Stimulated activated CD4-positive, alpha-beta T cell treated with anti-CD3 and anti-CD28 coated beads, Interleukin-1b, Interleukin-23, amount 100 ng/mL, for 48 hours (primary cell): ENCODE results near the gene HDAC7.

Experiments used
- DNase-seq: peaks from one replicate; pipeline ENCODE4 v3.0.0-alpha.2; 2020

Gene HDAC7

DNA sequence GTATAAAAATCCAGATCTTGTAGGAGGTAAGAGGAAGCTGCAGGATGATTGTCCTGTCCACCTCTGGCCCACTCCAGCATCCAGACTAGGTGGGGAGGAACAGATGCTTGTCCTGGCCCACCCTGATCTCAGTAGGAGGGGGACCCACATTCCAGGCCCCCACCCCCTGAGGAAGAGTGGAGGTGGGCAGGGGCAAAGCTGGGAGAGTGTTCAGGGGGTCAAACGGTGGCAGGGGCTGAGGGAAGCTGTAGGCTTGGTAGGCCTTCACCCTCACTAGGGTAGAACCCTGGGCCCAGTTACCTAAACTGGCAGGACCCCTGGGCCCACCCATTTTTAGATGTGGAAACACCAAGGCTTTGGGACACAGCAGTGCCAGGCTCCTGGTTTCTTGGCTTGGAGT is 42.6 kb downstream of the HDAC7 start:
- no peak for DNase-seq

DNA sequence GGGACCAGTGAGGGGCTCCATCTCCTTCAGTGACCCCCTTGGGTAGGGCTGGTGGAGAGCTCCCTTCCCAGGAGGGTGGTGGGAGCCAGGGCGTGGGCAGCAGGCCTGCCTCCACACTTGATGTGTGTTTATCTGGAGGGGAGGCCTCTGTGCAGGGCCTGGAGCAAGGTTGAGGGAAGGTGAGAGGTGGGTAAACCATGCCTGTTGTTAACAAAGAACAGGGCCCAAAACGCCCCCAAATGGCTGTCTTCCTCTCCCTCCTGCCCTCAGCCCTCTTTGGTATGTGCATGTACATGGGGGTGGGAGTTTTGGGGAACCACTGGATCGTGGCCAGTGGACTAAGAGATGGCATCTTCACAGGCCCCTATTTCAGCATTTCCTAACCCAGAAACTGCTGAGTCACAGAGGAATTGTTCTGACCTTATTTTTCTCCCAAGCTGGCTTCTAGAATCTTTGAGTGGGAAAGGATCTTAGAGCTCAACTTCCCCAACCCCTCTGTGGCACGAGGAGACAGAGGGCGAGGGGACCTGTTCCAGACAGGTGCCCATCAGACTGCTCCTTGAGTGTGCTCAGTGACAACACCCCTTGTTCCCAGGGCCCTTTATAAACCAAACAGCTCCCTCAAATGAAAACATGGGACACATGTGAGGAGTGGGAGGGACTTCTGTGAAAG is 43.1 kb downstream of the HDAC7 start:
- DNase-seq, result no peak

DNA sequence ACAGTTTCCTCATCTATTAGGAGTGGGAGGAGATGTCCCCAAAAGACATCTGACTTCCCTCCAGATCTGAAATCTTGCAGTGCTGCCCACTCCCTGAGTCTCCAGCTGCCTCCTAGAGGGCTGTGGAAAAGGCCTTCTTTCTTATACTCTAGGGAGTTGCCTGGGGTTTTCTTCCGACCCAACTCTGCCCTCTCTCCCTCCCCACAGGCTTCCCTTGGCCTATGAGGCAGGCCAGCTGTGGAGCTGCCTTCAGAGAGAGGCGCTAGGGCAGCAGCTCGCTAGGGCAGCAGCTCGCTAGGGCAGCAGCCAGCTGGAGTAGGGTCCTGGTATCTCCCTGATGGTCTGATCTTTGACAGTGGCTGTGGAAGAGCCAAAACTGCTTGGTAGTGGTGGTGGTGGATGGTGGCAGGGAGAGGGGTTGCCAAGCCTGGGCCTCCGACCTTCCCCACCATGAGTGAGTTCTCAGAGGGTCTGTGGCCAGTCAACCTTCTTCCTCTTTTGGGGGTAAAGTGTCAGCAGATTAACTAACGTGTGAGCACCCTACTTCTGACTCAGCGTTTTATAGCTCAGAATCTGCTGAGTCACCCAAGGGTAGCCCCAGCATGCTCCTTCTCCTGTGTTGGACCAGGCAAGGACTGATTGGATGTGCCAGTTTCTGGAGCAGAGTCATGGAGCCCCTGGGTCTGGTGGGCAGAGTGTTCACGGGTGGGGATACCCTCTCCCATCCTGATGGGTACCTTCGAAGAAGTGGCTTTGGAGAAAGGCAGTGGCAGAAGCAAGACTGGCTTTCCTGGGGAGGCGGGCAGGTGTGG is 44.4 kb downstream of the HDAC7 start:
- no peak for DNase-seq

DNA sequence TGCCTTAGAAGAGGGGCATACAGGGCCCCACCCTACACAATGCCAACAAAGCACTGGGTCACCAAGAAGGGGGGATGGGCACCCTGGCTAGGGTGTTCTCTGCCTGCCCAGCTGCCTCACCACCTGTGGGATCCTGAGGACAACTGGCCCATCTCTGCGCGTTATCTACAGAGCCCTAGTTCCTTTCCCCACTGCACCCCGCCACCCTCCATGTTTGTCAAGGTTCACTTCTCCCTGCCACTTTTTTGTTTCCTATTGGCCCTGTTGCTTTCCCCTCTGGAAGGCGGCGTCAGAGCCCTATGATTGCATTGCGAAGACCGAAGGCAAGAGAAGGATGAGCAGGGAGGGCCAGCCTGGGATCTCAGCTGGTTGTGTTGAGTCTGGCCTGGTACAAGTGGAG is 45.0 kb downstream of the HDAC7 start:
- DNase-seq, result no peak

DNA sequence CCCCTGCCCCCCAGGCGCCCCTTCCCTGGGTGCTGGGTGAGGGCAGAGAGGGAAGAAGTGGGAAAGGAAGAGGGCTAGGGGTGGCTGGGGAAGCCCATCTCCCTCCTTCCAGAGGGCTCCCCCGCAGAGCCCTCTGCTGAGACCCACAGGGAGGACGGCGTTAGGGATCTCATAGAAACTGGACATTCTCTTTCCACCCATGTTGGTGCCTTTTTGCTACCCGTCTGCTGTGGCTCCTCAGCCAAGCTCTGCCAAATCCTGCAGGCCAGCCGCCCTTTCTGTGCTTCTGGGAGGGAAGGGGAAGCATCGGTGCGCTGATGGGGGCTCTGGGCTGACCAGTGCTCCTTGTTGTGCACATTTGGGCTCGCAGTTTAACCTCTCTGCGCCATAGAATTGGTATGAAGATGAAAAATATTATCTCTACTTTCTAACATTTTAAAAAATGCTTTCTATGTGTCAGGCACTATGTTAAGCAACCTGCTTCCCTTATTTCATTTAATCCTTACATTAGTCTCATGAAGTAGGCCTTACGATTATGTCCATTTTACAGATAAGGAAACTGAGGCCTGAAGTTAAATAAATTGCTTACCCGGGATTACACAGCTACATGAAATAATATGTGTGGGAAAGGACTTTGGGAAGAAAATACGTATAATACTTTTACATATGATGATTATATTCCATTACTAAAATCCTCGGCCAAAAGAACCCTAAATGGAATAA is 45.7 kb downstream of the HDAC7 start:
- DNase-seq, result no peak

DNA sequence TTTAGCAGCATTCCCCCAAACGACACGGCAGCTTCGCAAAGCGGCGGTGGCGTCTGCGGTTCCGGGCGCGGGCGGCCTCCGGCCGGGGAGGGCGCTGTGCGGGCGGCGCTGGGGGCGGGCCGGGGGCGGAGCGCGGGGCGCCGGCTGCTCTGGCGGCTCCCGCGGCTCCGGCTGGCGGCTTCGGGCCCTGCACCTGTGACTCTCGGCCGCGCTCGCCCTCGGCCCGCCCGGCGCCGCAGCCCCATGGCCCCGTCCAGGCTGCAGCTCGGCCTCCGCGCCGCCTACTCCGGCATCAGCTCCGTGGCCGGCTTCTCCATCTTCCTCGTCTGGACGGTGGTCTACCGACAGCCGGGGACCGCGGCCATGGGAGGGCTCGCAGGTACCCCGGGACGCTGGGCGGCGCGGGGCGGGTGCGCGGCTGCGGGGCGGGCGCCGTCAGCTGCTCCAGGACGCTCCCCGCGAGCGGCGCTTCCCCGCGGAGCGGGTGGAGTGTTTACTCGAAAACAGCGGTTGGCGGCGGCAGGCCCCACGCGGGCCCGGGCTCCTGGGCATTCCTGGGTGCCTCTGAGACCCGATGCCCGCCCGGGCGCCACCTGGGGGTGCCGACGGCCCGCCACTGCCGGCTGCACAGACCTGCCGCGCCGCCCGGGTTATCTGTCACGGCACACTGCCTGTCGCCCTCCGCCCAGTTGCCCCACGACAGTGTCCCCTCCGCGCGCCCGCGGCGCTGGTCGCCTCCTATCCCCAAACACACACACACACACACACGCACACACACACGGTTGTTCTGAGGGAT is 46.4 kb downstream of the HDAC7 start, which contains the start of gene SLC48A1:
Gene SLC48A1, plus strand, starts transcription at position 177 of the 796 bp plus-strand sequence. Its CDS starts 67 bp downstream, at position 244.
- peak; percentile 55 for DNase-seq

DNA sequence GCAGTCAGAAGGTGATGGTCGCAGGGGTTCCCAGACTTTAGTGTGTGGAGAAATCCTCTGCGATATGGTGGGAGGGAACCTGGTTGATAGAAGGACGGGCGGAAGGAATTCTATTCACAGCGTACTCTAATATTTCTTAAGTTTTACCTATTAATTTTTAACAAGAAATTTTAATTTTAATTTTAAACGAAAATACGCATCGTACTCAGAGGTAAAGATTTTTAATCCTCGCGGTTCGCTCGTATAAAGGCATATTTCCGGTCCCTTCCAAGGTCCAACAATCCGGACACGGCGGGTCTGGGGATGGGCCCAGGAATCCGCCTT is 47.0 kb downstream of the HDAC7 start:
- no peak for DNase-seq

DNA sequence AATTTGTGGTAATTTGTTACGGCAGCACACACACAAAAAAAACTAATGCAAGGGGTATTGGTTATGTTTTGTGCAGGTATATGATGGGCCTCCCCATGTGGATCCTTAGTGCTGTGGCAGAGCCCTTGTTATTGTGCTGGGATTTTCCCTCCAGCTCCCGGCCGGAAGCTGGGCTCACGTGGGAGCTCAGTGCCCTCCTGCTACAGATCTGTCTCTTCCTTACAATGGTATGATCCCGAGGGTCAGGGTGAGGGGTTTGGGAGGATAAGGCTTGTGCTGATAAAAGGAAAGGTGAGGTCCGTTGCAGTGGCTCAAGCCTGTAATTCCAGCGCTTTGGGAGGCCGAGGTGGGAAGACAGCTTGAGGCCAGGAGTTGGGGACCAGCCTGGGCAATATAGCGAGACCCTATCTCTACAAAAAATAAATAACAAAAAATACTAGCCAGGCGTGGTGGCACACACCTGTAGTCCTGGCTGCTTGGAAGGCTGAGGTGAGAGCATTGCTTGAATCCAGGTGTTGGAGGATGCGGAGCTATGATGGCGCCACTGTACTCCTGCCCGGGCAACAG is 47.5 kb downstream of the HDAC7 start:
- DNase-seq, result no peak

DNA sequence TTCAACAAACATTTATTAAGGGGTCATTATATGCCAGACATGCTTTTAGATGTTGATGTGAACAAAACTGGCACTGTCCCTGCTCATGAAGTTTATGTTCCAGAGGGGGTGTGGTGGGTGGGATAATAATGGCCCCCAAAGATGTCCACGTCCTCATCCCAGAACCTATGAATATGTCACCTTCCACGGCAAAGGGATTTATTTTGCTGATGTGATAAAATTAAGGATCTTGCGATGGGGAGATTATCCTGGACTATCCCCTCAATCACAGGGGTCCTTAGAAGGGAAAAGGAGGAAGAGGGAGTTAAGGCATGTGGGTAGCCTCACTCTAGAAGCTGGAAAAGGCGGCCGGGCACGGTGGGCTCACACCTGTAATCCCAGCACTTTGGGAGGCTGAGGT is 48.4 kb downstream of the HDAC7 start:
- DNase-seq, result no peak

DNA sequence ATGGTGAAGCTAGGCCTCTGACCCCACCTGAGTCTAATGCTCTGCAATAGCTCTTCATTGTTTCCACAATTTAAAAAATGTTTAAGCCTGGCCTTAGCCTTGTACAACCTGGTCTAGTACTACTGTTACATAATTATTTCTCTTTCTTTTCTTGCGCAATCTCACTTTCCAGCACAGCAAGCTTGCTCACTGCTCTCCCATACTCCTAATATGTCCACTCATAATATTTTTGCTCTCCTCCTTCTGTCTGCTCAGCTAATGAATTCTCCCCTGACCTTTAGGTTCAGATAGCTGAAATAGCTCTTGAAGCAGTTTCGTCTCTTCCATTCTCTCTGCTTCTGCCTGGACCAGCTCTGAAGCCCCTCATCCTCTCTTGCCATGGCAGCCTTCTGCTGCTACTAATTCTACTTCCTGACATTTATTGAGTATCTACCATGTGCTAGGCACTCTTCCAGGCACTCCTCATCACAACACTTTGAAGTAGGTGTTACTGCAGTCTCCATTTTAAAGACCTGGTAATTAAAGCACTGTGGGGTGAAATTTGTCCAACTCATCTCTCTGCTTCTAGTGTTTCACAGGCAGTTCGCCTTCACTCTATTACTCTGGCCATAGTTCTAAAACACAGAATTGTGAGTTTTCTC is 49.5 kb downstream of the HDAC7 start:
- no peak for DNase-seq

DNA sequence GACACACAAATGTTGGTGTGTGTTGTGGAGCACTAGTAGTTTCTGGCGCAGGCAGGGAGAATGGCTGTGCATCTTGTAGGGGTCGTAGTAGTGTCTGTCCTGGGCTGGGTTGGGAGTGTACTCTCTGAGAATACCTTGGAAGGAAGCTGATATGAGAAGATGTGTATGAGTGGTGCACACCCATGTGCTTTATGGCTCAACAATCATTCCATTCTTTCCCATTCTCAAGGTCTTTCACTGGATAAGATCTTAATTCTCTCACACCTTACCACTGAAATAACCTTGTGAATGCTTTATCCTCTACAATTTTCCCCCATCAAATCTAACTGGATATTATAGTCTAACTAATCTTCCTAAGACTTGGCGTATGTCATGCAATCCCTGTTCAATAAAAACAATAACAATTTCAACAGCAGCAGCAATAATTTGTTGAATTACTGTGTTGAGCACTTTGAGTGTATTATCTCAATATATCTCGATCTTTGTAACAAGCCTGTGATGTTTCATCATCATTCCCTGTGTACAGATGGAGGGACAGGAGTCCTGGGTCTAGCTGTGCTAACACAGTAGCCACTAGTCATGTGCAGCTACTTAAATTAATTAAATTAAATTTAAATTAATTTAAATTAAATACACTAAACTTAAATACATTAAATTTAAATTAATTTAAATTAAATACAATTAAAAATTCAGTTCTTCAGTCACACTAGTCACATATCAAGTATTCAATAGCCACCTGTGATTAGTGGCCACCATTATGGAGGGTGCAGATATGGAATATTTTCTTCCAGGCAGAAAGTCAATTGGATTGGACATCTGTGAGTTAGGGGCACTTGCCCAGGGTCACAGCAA is 50.2 kb downstream of the HDAC7 start:
- no peak for DNase-seq

DNA sequence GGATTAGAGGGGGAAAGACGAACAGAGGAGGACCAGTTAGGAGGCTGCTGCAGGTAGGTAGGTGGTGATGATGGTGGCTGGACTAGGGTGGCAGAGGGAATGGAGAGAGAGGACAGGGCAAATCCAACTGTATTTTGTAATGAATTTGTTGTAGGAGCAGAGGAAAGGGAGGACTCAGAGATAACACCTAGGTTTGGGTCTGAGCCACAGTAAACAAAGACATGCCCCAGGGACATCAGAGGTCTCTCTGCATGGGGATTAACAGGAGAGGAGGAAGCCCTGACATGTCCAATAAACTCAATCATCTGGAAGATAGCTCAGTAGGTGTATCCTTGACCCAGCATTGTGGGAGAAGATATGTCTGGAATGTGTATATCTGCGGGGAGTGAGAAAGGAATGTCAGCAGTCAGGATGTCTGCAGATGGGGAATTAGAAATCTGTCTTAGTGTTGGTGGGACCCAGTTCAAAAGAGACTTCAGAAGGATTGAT is 51.3 kb downstream of the HDAC7 start:
- DNase-seq, result no peak

DNA sequence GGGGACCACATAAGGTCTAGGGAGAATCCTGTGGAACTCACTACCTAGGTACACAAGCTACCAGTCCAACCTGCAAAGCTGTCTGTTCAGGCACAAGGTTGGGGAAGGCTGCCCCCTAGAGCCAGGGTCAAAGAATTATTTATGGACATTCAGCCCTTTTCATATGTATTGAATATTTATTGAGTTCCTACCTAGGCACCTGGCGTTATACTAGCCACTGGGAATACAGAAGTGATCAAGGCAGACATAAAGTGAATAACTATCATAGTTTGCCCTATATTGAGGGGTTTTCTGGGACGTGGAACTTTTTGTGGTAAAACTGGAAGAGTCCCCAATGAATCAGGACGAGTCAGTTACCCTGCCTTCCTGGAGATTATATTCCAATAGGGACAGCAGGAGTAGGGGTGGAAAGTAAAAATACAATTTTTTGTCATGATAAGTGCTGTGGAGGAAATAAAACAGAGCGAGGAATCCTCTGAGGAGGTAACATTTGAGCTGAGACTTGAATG is 52.4 kb downstream of the HDAC7 start:
- peak; percentile 69 for DNase-seq

DNA sequence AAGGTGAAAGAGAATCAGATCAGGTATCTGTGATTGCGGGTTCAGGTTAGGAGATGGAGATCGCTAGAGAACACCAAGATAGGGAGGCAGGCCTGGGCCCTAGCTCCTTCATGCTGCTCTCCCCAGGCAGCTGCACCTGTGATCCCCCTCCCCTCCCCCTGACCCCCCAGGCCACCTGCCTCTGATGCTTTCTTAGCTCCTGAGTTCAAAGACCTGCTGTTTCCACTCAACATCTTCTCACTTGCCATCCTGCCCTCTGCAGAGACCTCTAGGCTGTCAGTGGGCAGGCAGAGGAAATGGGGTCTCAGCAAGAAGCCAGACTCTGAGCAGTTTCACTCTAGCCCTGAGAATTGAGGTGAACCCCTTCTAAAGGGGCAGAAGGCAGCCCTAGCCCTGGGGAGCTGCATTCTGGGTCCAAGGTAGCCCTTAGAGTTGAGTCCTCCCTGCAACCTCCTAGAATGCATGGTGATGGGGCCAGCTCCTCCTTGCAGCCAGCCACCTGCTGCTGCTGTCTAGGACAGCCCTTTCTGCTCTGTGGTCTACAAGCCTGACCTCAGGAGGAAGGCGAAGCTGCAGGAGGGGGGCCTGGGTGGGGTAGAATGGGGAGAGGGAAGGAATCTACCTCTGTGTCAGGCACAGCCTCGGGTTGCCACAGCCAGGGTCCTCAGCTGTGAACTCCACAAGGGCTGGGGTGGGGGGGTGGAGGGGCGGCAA is 53.0 kb downstream of the HDAC7 start:
- no peak for DNase-seq

DNA sequence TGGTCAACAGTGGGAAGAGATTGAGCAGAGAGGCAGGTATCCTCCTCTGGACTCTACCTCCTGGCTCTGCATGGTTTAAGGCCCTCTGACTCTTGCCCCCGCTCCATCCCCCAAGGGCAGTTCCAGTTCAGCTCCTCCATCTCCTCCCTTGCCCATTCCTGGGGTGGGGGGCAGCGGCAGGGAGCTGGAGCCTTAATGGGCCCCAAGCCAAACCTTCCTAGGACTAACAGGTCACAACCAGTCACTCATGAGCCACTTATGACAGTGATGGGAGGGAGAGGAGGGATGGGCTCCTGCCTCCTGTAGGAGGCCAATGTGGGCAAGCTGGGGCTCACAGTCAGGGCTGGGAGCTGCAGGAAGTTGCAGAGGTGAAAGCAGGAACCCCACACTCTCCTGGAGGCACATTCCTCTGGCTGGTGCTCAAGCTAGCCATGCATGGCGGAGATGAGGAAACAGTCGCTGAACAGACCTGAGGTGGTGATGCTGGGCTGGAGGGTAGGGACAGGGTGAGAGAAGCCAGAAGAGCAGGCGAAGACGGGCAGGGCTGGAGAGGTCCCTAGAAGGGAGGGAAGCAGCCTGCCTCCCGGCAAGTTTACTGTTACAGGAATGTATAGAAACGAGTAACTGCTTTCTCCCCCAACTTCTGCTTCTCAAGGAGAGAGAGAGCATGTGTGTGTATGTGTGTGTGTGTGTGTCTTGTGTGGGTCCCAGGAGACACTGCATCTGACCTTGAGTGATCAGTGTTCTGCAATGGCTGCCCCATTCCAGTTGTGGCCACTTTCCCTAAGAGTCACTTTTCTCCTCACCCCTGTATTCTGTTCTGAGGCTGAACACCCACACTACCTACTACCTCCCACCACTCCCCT is 56.0 kb downstream of the HDAC7 start:
- no peak for DNase-seq

DNA sequence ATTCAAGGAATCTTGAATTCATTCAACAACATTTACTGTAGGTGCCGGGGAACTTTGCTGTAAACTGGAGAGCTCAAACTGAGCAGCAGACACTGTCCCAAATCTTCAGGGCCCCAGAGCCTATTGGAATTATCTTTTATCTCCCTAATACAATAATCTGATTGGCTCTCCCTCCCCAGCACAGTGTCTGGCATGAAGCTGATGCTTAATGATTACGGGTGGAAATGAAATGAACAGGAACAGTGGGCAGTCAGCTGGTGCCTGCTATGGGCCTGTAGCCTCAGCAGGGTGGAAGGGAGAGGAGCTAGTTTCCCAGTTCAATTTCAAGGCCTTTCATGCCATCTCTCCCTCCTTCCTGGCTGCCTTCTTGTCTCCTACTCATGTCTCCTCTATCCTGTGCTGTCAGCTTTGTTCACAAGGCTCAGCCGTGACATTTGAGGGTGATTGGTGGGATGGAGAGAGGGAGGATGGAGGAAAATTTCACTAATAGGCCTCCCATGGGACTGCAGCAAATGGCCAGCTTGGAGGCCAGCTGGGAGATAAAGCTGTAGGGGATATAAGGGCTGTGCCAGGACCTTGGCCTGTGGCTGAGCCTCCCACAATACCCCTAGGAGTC is 56.7 kb downstream of the HDAC7 start:
- DNase-seq, result no peak

DNA sequence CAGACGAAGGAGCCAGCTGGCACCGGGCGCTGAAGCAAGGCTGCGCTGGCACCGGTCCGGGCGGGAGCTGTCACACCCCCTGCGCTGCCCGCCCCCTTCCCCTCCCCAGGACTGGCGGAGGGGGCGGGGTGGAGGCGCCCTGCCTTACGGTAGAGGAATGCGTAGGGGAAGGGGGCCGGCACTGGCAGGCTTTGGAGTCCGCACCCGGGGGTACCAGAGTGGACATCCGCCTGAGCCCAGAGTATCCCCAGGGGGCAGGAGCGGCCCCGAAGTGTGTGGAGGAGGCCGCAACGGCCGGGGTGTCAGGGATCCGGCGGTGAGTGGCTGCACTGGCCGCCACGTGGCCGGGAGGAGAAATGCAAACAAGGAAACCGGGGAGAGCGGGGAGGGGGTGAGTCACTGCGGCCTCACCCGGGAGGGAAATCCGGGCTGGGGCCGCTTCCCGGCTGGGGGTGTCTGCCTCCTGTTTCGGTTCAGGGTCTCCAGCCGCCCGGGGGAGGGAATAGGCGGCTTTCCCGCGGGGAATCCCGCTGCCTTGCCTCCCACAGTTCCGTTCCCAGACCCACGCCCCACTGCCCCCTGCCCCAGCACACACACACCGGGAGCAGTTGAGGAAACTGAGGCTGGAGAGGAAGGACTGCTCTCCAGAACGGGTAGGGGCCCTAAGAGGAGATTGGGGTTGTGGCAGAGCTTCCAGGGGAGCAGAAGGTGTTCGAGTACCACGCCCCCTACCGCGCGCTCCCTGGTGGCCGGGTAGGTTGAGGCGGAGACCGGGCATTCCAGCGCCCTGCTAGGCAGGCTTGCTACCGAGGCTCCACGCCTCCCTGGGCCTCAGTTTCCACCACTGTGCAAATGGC is 60.6 kb downstream of the HDAC7 start, which contains the start of gene RAPGEF3:
Gene RAPGEF3, minus strand, starts transcription at position 47 of the 857 bp plus-strand sequence. CDS start 324 bp downstream, outside the sequence.
- peak; percentile 68 for DNase-seq

DNA sequence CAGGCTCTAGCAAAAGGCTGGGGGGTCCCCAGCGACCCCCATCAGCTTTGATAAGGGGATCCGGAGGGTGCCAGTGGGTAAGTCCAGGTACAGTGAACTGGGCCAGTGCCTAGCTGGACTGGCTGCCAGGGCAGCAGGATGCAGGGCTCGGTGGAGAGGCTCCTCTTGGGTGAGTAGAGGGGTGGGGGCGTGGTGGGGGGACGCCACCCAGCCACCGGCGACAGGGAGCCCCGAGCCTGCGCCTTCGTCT is 61.2 kb downstream of the HDAC7 start:
- no peak for DNase-seq
